GM12878 (cell line): ENCODE data around the gene AP3S2. TPM values are rescaled to one million over a fixed set of nuclear protein-coding genes. Genes with fewer than 3 reads are reported as not detected.

Experiments used
- GATAD2B ChIP-seq: fragments of 450-650 bp; conservative IDR thresholded peaks from 2 replicates; pipeline ENCODE4 v1.6.1; 2017; ENCODE audit warnings: low read depth, mild to moderate bottlenecking, moderate library complexity
- HDGF ChIP-seq: fragments of 450-650 bp; IDR thresholded peaks from 2 replicates; pipeline ENCODE4 v1.6.1; 2016; ENCODE audit warnings: antibody characterized with exemption
- IKZF1 ChIP-seq: fragments of 450-650 bp; conservative IDR thresholded peaks from 2 replicates; pipeline ENCODE4 v1.6.1; 2017; ENCODE audit warnings: antibody characterized with exemption, mild to moderate bottlenecking
- MLLT1 ChIP-seq: fragments of 450-650 bp; IDR thresholded peaks from 2 replicates; pipeline ENCODE4 v1.6.1; 2016; ENCODE audit warnings: mild to moderate bottlenecking
- NKRF ChIP-seq: fragments of 450-650 bp; conservative IDR thresholded peaks from 2 replicates; pipeline ENCODE4 v1.6.1; 2017; ENCODE audit warnings: mild to moderate bottlenecking, moderate library complexity
- PML ChIP-seq: IDR thresholded peaks from 2 replicates; pipeline ENCODE4 v1.6.1; 2012; ENCODE audit warnings: low read length, inconsistent platforms
- SUPT20H ChIP-seq: IDR thresholded peaks from 2 replicates; pipeline ENCODE4 v1.6.1; 2011; ENCODE audit warnings: low read depth, mild to moderate bottlenecking, low read length, moderate library complexity, borderline replicate concordance; ENCODE audit not compliant: control insufficient read depth
- TBL1XR1 ChIP-seq: IDR thresholded peaks from 2 replicates; pipeline ENCODE4 v1.6.1; 2012; ENCODE audit warnings: low read depth, low read length, improper control_type of control experiment
- ZBTB40 ChIP-seq: fragments of 450-650 bp; IDR thresholded peaks from 2 replicates; pipeline ENCODE4 v1.6.1; 2016; ENCODE audit warnings: mild to moderate bottlenecking, moderate library complexity, borderline replicate concordance
- ZZZ3 ChIP-seq: IDR thresholded peaks from 2 replicates; pipeline ENCODE4 v1.6.1; 2011; ENCODE audit warnings: low read depth; ENCODE audit not compliant: control insufficient read depth, insufficient read length
- polyA plus RNA-seq, 11 experiments: library from polyadenylated mRNA; depleted of rRNA in 4 of 11; unstranded in 6 of 11; stranded (reverse) in 5 of 11; fragments of >200 nt; fragmentation: Nextera tagmentation in 4 of 11; fragmentation: Illumina TruSeq in 1 of 11; extraction: Ambion mirVana in 4 of 11; extraction: Trizol in 1 of 11; gene quantifications; 1 replicate in 1 of 11; 2 replicates in 10 of 11; pipeline versions ENCODE4 v1.2.1 to v1.2.3, GENCODE V29; 2011 to 2016; ENCODE audit warnings: inconsistent platforms in 2 of 11, missing spikeins in 2 of 11, low read depth in 1 of 11
- total RNA-seq, 4 experiments: library from RNA; depleted of rRNA in 3 of 4; stranded (reverse); fragments of >200 nt in 3 of 4; fragmentation: Illumina TruSeq in 1 of 4; extraction: Trizol in 1 of 4; gene quantifications; 2 replicates each; pipeline versions ENCODE4 v1.2.1 to v1.2.3, GENCODE V29; 2013 to 2021

AP3S2 gene
- total and polyA plus RNA-seq, 10 of the 15 experiments (the other 5 are each of a cell fraction or from before 2014, with no cell fraction given) = 10.0 to 43.6 (median 26.0) TPM

- TF ChIP-seq NKRF (no peak), PML (no peak), HDGF (no peak), GATAD2B (no peak), IKZF1 (no peak), SUPT20H (no peak), ZZZ3 (no peak), MLLT1 (no peak), TBL1XR1 (no peak), ZBTB40 (no peak)
These were observed 84.0 kb downstream of the AP3S2 start (continued) for GRCh38 chr15:89809787-89810148.
